ENCODE data around the gene RPH3AL. TPM values are rescaled to one million over a fixed set of nuclear protein-coding genes. Genes with fewer than 3 reads are reported as not detected.

Gene RPH3AL
- total RNA-seq, 1 donor from 2014 or later, result 22.3 TPM

GRCh38 chr17:351875-352420, 659 bp downstream of the RPH3AL start:
- peaks cover 35% of the 10 kb centered on the region for H3K4me1 Mint-ChIP-seq (ENCODE audit: low read depth, unreplicated experiment)
- peaks cover 5% of the 10 kb centered on the region for H3K36me3 Mint-ChIP-seq (ENCODE audit: unreplicated experiment)
- peaks cover 6% of the 10 kb centered on the region for H3K27me3 Mint-ChIP-seq (ENCODE audit: unreplicated experiment)
- peak overlapping the region; percentile 53 for H3K27ac Mint-ChIP-seq (ENCODE audit: unreplicated experiment)
- TF ChIP-seq, protein P1, sequence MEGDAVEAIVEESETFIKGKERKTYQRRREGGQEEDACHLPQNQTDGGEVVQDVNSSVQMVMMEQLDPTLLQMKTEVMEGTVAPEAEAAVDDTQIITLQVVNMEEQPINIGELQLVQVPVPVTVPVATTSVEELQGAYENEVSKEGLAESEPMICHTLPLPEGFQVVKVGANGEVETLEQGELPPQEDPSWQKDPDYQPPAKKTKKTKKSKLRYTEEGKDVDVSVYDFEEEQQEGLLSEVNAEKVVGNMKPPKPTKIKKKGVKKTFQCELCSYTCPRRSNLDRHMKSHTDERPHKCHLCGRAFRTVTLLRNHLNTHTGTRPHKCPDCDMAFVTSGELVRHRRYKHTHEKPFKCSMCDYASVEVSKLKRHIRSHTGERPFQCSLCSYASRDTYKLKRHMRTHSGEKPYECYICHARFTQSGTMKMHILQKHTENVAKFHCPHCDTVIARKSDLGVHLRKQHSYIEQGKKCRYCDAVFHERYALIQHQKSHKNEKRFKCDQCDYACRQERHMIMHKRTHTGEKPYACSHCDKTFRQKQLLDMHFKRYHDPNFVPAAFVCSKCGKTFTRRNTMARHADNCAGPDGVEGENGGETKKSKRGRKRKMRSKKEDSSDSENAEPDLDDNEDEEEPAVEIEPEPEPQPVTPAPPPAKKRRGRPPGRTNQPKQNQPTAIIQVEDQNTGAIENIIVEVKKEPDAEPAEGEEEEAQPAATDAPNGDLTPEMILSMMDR (IDR thresholded peaks at IDR 0.05; ENCODE audit: partially characterized antibody, unreplicated experiment), result no peak
- H3K4me3 Mint-ChIP-seq (ENCODE audit: unreplicated experiment), result peak overlapping the region; percentile 69
- H3K9me3 Mint-ChIP-seq (ENCODE audit: unreplicated experiment), result peaks cover 10% of the 10 kb centered on the region
- DNase-seq, result no peak

GRCh38 chr17:351449-351738, 1.2 kb downstream of the RPH3AL start:
- TF ChIP-seq, protein P1 (IDR thresholded peaks at IDR 0.05; ENCODE audit: partially characterized antibody, unreplicated experiment), result no peak
- H3K9me3 Mint-ChIP-seq (ENCODE audit: unreplicated experiment), result peaks cover 5% of the 10 kb centered on the region
- peaks cover 4% of the 10 kb centered on the region for H3K27me3 Mint-ChIP-seq (ENCODE audit: unreplicated experiment)
- no peaks in the 10 kb centered on the region for H3K36me3 Mint-ChIP-seq (ENCODE audit: unreplicated experiment)
- no peak overlapping the region for H3K4me3 Mint-ChIP-seq (ENCODE audit: unreplicated experiment)
- H3K4me1 Mint-ChIP-seq (ENCODE audit: low read depth, unreplicated experiment), result peaks cover 34% of the 10 kb centered on the region
- H3K27ac Mint-ChIP-seq (ENCODE audit: unreplicated experiment), result no peak overlapping the region
- DNase-seq, result no peak

DNA sequence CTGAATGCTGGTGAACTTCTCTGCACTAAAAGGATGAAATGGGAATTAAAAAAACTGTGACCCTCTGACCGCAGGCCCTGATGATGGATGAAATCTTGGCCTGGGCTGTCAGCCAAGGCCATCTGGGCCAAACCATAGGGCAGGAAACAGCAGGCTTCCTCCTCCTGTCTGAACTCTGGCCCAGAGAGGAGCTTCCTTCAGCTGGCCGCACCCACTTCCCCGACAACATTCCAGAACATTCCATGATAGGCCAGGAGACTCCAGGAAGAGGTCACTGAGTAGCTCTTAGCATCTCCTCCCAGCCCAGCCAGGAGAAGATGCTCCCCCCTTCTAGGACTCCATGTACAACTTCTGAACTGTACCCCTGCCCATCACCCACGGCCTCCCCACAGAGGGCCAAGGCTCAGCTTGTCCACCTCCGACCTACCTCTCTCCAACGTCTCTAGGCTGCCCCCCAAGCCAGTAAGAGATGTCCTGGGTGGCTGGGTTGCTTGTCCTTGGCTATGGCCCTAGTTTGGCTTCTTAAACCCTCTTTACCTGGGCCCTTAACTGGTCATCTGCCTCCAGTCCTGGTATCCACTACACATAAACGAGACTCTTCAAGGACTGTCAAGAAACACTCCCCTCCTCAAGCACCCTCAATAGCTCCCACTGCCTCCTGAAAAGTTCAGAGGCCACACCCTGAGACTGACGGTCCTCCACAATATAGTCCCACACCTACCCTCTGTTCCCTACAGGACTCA, 1.7 kb downstream of the RPH3AL start:
- H3K4me1 Mint-ChIP-seq (ENCODE audit: low read depth, unreplicated experiment), result peaks cover 34% of the 10 kb centered on the region
- peak overlapping the region; percentile 55 for H3K27ac Mint-ChIP-seq (ENCODE audit: unreplicated experiment)
- no peak for DNase-seq
- TF ChIP-seq, protein P1 (IDR thresholded peaks at IDR 0.05; ENCODE audit: partially characterized antibody, unreplicated experiment), result no peak
- H3K36me3 Mint-ChIP-seq (ENCODE audit: unreplicated experiment), result no peaks in the 10 kb centered on the region
- peaks cover 4% of the 10 kb centered on the region for H3K27me3 Mint-ChIP-seq (ENCODE audit: unreplicated experiment)
- no peak overlapping the region for H3K4me3 Mint-ChIP-seq (ENCODE audit: unreplicated experiment)
- H3K9me3 Mint-ChIP-seq (ENCODE audit: unreplicated experiment), result peaks cover 4% of the 10 kb centered on the region

DNA sequence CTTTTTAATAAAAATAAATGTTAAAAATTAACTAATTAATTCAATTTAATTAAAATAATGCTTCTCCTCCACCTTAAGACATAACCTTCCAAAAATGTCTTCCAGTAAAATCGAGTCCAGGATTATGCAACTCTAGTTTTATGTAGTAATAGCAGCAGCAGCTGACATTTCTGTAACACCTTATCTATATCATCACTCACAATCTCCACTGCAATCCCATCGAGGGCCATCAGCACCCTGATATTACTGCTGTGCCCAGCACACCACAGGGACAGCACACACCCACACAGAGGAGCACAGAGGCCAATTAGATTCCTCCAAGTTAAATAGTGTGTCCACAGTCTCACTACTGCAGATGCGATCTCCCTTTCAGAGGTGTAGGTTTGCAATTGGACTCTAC, 2.9 kb downstream of the RPH3AL start:
- no peak for DNase-seq
- Mint-ChIP-seq H3K27ac (ENCODE audit: unreplicated experiment) (no peak overlapping the region), H3K36me3 (ENCODE audit: unreplicated experiment) (no peaks in the 10 kb centered on the region), H3K4me1 (ENCODE audit: low read depth, unreplicated experiment) (peaks cover 34% of the 10 kb centered on the region), H3K4me3 (ENCODE audit: unreplicated experiment) (no peak overlapping the region), H3K9me3 (ENCODE audit: unreplicated experiment) (peaks cover 3% of the 10 kb centered on the region), H3K27me3 (ENCODE audit: unreplicated experiment) (peaks cover 4% of the 10 kb centered on the region)
- TF ChIP-seq, protein P1 (IDR thresholded peaks at IDR 0.05; ENCODE audit: partially characterized antibody, unreplicated experiment), result no peak

DNA sequence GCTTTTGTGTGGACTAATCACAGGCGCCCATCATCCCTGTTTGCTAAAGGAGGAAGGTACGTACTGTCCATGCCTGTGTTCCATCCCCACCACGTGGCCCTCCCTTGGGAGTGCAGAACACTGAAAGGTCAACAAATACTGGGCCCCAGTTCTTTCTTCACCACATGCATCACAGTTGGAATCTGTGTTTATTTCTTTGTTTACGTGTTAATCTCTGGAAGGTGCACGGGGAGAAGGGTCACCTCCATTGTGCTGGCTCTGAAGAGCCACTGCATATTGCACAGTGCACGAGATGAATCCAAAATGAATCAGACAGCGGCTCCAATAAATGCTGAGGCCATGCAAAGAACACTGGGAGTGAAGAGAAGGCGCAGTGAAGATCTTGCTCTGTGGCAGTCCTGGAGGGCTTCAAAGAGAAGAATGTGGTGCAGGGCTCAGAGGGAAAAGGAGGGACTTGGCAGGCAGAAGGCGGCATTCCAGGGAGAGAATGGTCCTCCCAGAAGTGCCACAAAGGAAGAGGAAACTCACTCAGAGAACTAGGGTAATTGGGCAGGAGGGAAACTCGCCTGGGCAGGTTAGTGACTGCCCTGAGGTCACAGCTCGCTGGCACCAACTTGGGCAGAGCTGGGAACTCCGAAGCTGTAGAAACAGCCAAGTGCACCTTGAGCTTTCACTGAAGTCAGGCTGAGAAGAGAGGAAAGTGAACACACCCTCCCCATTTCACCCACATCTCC, 3.7 kb downstream of the RPH3AL start:
- peak overlapping the region; percentile 7 for H3K27ac Mint-ChIP-seq (ENCODE audit: unreplicated experiment)
- peaks cover 2% of the 10 kb centered on the region for H3K27me3 Mint-ChIP-seq (ENCODE audit: unreplicated experiment)
- TF ChIP-seq, protein P1 (IDR thresholded peaks at IDR 0.05; ENCODE audit: partially characterized antibody, unreplicated experiment), result no peak
- no peak overlapping the region for H3K4me3 Mint-ChIP-seq (ENCODE audit: unreplicated experiment)
- peaks cover 34% of the 10 kb centered on the region for H3K4me1 Mint-ChIP-seq (ENCODE audit: low read depth, unreplicated experiment)
- no peak for DNase-seq
- H3K36me3 Mint-ChIP-seq (ENCODE audit: unreplicated experiment), result peaks cover 8% of the 10 kb centered on the region
- H3K9me3 Mint-ChIP-seq (ENCODE audit: unreplicated experiment), result peaks cover 5% of the 10 kb centered on the region
